Measurements from ENCODE around the gene CDH4.

GRCh38 chr20:61349447-61350165 is 97.5 kb downstream of the CDH4 start:
- TF ChIP-seq CTCF (IDR thresholded peaks at IDR 0.05) (no peak), ZFX (IDR thresholded peaks at IDR 0.05; ENCODE audit: borderline replicate concordance) (no peak)
